GM18868 (cell line): ENCODE data around the gene LEF1.

Experiments used
- ATAC-seq: cut with Tn5 transposase; IDR thresholded peaks from one replicate; pipeline ENCODE4 v1.9.1; 2021; ENCODE audit warnings: mild to moderate bottlenecking, moderate library complexity; ENCODE audit not compliant: unreplicated experiment

The LEF1 gene

DNA sequence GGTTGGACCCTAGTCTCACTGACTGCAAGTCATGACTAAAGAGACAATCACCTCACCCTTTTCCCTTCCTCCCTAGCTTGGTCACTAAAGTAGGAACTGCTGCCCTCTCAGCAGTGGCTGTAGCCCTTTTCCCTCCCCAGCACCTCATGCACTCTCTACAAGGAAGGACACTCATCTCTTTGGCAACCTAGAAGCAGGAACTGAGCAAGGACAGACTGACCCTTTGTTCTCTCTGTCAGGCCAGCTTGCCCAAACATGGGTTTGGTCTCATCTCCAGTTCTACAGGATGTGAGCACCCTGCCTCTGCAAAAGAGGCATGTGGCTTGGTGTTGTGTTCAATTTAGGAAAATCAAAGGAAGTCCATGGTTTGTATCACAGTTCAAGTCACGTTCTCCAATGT is 15.8 kb downstream of the LEF1 start:
- no peak for ATAC-seq

DNA sequence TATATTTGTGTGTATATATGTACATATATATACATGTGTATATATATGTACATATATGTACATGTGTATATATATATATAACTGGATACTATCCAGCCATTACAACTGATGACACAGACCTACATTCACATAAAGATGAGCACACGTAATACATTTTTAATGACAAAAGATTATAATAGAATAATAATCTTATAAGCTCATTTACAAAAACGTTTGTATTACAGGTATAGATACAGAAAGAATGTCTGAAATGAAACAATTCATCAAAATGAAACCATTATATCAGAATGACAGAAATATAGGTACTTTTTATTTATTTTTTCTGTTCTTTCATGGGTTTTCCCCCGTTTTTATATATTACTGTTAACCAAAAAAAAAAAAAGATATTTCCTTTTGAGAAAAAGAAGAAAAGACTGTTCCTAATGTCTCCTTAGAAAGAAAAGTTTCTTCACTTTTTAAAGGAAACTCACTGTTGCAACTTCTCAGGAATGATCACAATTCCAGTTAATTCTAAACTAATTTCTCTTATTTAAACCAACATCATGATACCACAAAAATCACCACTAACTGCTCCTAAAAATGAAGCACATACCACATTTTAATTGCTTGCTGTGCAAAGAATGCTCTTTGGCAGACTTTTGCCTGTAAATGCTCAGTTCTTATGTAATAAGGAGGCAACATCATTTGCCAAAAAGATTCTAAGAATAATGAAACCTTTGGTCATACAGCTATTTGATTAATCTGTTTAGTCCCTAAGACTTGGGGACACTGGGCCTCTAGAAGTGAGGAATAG is 18.9 kb downstream of the LEF1 start:
- no peak for ATAC-seq

DNA sequence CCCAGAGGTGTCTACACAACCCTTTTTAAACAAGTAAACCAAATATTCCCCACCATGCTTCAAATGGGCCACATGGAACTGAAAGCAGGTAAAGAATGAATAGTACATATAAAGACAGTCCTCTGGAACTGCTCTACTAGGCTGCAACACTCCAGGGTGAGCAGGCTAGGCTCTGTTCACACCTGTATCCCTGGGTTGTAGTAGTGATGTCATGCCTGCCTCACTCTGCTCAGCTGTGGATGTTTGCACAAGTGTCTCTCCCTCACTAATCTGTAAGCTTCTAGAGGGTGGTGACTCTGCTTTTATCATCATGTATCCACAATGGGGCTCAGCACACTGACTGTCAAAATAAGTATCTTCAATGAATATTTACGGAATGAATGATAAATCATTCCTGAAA is 20.4 kb downstream of the LEF1 start:
- peak; percentile 52 for ATAC-seq

DNA sequence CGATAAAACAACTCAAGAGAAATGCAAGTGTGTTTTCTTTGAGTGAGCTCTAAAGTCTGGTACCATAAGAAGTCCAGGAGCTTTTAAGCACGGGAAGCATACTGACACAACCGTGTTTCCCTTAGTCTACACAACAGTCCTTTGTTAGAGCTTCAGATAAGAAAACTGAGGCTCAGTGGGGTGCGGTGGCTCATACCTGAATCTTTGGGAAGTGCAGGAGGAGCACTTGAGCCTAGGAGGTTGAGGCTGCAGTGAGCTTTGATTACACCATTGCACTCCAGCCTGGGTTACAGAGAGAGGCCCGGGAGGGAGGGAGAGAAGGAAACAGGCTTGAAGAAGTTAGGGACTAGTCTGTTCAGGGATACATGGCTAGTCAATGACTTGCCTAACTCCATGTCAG is 21.9 kb downstream of the LEF1 start:
- ATAC-seq = no peak

DNA sequence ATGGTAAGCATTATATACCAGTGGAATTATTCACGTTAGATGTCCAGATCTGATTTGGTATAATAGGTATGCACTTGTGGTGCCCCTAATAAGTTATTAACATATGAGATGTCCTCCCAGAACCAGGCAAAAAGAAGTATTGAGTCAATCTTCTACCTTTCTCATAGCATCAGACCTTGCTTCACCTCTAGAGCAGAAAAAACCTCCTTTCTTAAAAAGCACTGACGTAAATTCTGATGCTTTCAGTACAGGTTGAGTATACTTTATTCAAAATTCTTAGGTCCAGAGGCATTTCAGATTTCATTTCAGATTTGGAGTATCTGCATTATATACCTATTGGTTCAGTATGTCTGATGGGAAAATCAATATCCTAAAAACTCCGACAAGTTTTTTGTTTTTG is 22.4 kb downstream of the LEF1 start:
- no peak for ATAC-seq

DNA sequence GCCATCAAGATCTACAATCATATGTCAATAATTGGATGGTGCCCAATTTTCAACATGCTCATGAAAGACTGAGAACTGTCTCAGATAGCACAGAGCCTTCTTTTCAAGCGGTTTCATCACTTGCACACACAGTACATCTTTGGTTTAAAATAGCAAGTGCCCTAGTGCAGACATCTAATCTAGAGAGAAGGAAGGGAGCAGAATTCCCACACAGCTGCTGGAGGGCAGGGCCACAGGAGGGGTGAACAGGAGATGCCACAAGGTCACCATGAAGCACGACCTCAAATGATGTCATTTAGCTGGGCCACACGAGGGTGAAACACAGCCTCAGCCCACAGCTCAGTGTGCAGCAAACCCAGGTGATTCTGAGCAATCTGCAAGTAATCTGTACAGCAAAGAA is 24.3 kb downstream of the LEF1 start:
- ATAC-seq = no peak

DNA sequence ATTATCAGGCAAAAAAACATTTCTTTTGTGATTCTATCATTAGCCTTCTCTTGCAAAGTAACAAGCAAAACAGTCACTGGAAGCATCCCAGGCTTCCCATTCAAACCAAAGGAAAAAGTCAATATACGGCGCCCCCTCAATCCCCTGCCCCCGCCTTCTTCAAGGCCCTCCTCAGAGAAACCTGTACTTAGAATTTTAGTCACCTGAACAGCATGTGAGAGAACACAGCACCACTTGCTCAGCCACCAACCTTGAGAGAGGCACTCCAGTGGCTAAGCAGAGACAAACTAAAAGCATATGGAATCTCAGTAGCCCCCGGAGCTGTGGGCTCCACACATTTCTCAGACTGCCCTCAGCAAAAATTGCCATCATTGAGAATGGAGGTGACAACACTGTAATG is 25.2 kb downstream of the LEF1 start:
- no peak for ATAC-seq

DNA sequence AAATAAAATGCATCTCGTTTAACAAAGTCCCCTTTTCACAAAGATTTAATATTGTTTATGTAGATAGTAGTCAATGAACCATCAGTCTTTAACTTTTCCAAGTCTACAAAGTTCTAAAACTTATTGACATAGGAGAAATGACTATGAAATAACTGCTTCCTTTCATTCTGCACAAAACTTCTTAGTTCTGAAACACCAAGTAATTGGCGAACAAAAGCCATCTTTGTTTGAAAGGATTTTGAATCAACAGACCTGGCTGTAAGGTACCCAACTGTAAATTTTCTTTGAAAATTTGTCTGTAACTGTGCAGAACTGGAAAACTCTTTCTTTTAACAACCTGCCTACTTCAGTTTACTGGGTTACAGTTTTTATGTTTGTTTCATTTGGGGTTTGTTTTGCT is 25.9 kb downstream of the LEF1 start:
- no peak for ATAC-seq

DNA sequence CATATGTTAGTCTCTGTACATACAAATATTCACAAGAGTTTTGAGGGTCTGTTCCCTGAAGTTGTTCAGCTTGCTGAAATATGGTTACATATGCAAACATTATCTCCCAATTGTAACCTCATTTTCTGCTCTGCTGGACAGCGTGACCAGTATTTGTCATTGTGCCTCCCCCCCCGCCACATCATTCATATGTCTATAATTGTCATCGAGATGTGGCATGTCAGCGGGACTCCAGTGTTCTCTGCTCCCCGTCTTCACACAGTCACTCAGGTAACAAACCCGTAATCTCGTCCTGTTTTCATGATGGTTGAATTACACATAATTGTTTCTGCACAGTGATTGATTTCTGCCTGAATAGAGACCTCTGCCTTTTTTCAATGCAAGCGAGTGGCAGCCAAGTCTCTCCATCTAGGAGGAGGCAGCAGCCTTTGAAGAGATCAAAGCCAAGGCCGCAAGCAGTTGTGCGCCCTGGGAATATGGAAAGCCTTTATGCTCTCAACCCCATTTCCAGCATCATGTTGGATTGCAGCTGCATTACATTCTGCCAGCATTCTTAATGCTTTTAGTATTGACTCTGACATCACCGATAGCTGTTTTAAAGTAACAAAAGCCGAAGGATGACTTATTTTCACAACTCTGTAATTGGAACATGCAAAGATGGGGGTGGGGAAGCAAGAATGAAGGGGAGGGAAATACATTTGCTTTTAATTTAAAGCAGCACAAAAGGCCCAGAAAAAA is 27.4 kb downstream of the LEF1 start:
- peak; percentile 71 for ATAC-seq

DNA sequence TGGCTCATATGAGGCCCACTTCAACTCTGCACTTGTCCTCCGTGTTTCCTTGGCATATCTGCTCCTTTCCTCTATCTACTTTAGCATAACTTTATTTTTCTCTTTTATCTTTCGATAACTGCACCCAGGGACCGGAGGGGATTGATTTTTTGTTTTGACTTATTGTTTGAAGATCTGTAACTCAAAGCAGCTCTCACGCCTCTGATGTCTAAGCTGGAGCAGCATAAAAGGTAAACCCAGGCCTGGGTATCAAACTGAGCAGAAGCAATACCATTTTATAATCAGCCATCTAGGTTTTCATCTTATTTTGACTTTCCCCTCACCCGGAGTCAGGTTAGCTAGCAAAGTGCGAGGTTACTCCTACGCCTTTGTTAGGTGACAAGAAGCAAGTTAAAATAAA is 28.4 kb downstream of the LEF1 start:
- no peak for ATAC-seq

DNA sequence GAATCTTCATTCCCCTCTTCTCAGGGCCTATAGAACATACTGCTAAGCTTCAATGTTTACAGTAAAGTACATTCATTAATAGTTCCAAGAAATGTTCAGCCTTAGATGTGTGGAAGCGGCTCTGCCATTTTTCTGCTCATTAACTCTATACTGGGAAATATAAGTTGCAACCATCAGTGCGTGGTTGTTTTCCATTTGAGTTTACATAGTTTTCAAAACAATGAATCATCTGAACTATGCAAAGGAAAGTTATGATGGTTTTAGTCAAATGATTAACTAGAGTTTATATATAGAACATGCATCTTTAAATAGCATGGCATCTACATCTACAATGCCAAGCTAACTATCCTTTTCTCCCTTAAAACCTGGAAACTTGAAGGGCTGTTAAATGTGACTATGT is 29.6 kb downstream of the LEF1 start:
- no peak for ATAC-seq

DNA sequence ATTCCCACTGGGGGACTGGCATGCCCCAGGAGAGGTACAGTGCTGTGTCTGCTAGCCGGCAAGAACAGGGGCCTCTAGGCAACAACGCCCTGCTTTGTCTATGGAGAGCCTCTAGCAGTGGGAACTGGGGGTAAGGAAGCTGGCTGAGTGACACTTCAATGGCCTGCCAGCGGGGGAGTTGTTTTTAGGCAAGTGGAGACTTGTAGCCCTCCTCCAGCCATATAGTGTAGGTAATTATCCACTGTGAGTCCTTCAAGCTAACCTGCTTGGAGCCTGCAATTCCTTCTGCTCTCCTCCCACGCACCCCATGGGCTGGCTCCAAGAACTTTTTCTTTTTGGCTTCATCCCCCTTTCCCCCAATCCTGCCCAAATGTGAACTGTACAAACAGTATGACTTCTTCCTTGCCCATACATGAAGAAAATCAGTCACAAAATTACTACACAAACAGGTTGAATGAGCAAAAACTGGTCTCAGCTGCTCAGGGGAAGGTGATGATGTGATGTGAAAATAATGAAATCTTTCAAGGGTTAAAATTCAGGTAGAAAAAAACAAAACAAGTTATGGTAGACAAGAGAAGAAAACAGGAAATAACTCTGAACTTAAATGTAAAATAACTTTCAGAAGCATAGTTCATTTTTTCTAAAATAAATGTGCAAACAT is 33.1 kb downstream of the LEF1 start:
- no peak for ATAC-seq

DNA sequence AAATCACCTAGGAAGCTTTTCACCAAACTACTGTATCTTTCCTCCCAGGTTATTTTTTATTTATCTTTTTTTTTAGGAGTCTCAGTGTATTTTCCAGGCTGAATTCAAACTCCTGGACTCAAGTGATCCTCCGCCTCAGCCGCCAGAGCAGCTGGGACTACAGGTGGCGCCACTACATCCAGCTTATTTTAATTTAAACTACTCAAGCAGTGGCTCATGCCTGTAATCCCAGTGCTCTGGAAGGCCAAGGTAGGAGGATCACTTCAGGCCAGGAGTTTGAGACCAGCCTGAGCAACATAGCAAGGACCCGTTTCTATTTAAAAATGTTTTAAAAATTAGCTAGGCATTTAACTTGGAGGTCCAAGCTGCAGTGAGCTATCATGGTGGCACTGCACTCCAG is 37.8 kb downstream of the LEF1 start:
- no peak for ATAC-seq

DNA sequence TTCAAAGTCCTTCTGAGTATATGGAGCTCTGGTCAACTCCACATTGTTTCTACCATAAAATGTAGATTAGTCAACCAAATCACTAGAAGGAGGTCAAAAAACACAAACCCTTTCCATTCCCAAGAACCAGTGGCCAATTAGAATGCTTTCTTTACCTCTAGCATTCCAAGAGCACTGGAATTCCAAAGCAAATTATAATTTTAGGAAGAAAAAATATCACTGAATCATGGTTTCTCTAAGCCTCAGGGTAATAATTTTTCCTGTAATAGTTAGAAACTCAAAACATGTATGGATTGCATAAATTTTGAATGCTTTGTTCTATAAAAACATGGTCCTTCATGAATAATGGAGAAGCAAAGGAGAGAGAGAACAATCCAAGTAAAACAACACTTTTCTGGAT is 39.5 kb downstream of the LEF1 start:
- no peak for ATAC-seq

DNA sequence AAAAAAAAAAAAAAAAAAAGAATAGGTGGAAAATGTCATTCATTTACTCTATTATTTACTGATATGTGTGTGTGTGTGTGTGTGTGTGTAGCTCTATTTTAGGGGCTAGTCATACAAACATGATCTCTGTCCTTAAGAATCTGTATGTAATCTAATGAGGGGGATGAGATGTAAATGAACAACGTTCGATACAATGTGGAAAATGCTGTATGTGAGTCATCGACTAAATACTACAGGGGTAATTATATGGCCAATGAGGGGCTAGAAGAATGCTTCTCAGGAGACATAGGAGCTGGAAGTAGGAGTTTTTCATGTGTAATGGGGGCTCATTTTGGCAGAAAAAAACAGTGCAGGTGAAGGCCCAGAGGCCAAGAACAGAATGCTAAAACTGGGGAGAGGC is 41.9 kb downstream of the LEF1 start:
- ATAC-seq = no peak

DNA sequence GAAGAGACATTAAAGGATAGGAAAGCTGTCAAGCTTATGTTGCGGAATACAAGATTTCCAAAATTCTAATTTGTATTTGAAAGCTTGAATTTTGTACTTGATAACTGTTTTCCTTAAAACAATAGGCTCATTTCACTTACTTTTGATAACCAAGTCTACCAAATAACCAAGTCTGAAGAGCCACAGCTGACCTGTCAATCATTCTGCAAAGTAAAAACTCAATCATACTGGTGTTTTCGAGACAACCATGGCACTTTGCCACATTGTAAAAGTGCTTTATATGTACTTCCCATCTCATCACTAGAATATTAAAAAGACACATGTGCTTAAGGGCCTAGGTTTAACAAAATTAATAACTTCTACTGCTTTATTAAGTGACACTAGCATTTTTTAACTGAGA is 47.9 kb downstream of the LEF1 start:
- no peak for ATAC-seq

DNA sequence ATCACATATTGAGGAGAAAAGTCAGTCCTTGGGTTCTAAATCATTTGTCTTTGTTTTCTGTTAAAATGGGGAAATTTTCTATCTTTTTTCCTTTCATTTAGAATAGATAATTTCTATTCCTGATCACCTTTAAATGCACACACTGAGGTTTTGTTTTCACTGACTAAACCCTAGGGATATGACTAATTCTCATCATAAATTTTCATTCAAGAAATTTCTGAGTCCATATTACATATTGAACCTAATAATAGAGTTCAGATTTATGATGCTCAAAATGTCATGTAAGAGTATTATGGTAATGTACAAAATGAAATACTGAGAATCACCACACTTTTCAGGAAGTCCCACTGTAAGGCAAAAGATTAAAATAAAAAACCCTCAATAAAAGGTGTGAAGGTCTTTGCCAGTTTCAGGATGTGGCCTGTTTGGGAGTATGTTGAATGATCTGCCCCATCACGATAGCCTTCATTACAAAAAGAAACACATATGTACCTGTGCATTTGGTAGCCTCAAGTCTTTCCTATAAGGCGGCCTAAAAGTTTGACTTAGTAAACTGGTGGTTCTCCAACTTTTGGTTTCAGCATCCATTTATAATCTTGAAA is 49.4 kb downstream of the LEF1 start:
- ATAC-seq = peak; percentile 13

DNA sequence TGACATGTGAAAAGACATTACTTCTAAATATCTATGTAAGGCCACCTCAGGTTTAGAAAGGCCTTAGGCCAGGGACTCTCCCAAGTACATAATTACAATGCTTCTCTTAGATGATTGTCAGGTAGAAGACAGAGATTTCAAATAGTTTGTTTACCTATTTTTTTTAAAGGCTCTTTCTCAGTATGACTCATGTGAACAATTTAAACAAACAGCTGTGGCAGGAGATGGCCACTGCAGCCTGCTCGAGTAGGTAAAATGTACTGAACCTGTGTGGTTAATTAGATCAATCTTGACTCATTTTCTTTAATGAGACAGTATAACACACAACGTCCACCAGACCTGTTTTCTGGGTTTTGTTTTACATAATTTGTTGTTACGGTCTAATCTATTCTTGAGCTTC is 50.2 kb downstream of the LEF1 start:
- ATAC-seq = peak; percentile 85

DNA sequence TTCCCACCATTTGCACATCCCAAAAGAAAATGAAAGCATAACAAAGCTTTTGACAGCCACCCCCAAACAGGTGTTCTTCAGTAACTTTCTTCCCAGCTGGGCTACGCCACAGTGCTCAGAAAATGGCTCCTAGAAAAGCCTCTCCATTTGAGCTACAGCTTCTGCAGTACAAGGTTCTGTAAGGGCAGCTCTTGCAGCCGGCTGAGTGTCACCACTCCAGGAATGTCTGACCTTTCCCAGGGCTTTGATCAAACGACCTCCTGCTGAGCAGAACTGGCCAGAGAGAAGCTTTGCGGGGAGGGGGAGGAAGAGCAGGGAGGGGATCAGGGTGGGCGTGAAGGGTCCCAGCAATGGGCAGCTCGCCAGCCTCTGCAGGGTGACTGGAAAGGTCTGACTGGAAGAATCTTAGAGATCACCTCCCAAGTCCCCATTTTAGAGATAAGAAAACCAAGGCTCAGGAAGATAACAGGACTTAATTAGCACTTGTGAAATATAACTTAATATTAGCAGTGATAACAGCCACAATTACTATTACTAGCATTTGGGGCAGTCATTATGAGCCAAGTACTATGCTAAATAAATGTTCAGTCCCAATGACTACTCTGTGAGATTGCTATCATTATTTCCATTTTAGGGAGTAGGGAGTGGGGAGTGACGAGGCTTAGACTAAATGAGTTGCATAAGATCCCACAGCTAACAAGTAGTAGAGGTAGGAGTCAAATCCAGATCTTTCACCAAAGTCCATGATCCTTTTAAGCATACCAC is 51.1 kb downstream of the LEF1 start:
- no peak for ATAC-seq

DNA sequence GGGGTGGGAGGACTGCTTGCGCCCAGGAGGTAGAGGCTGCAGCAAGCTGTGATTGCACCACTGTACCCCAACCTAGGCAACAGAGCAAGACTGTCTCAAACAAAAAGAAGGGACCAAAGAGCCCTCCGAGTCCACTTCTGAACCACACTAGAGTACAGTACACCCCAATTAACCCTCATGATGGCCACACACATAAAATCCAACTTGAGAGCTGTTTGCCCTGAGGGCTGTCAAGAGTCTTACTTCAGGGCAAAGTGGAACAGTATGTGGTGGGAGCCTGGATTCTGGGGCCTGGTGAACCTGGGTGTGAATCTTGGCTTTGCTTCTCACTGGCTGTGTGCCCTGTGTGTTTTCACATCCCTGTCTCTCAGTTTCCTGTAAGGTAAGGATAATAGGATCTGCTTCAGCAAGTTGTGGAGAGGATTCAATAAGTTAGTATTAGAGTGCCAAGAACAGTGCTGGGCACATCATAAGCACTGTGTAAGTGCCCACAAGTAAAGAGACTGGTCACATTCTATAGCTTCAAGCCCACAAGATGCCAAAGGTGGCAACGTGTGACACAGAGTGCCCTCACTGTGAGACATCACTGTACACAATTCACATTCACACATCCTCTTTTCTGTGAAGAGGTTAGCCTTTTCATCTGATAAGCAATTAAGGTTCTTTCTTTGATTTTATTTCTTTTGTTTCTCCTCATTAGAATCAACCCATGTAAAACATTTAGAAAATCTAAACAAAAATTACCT is 52.1 kb downstream of the LEF1 start:
- peak; percentile 48 for ATAC-seq
